GM19372 (cell line): ENCODE results near the gene LRRK1.

Experiments
- ATAC-seq: cut with Tn5 transposase; IDR thresholded peaks from one replicate; pipeline ENCODE4 v1.9.1; 2021; ENCODE audit warnings: mild to moderate bottlenecking, low read depth, moderate library complexity; ENCODE audit not compliant: unreplicated experiment

LRRK1 gene

DNA sequence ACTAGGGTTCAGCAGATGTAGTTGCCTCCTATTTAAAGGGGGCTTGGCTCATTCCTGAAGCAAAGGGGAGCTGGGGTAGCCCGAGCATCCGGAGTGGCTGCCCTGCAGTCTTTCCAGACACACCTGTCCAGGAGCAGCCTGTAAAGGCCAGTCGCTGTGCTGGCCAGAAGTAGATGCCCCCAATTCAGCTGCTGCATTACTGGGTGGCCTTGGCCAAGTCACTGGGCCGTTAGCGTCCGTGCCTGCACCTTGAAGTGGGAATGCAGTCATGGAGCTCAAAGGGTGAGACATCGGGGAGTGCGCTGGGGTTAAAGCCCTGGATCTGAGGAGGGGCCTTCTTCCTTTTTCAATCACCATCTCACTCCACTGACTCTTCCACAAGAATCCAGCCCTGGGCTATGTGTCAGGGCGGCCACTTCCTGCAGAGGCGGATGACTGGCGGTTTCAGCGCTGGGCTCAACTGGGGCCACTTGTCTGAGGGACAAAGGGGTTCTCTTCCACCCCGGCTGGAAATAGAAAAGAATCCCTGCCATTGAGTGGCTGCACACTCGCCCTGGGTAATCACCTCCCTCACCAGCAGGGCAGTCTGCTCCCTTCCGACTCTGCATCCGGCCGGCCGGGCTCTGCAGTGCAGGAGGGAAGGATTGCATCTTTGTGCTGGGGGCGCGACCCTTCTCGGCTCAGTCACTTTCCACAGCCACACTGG is 27.7 kb upstream of the LRRK1 start:
- ATAC-seq, result no peak

DNA sequence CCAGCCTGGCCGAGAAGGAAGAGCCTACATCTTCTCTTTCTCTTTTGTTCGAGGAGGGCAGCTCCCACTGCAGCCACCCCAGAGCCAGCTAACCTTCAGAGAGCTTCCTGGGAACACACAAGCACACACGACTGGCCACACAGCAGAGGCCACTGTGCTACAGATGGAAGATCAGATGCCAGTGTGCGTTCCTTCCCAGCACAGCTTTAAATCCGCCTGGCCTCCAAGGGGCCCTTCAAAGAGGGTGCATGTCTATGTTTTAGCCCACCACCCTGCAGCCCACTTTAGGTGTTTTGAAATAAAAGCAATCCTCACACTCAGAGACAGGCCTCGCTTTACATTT is 27.2 kb upstream of the LRRK1 start:
- no peak for ATAC-seq

DNA sequence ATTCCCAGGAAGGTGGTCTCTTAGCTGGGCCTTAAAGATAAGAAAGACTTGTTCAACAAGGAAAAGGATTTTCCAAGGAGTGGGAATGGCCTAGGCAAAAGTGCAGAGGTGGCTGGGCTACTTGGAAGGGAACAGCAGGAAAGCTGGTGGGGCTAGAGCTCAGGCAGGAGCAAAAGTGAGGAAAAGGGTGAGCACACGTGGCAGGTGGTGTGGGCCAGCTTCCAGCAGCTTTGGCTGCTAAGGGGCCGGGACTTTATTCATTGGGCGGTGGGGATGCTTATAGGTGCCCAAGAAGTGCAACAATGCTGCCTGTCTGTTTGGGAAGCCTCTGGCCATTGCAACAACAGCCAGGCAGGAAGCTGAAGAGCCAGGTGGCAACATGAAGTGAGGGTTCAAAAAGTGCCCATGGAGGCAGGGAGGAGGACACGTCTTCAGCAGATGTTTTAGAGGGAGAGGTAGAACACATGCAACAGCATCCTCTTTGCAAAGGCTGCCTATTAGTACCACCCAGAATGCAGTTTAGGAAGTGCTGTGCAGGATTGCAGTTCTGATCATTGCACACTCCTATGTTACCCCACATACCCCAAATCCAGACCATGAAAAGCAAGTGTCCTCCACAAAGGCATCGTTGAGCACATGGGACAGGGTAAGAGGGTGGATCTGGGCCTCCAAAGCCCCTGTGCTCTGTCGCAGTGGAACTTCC is 25.7 kb upstream of the LRRK1 start:
- ATAC-seq, result no peak

DNA sequence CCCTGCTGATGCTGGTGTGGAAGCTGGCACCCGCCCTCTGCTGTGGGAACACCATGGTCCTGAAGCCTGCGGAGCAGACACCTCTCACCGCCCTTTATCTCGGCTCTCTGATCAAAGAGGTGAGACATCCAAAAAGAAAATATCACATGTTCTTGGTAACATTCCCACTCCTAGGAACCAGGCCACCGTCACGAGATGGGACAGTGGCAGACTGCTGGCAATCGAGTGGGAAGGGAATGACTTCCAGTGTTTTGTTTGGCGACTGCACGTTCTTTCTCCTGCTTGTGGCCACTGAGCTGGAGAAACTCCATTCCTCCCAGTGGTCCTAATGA is 25.2 kb upstream of the LRRK1 start:
- ATAC-seq, result no peak

DNA sequence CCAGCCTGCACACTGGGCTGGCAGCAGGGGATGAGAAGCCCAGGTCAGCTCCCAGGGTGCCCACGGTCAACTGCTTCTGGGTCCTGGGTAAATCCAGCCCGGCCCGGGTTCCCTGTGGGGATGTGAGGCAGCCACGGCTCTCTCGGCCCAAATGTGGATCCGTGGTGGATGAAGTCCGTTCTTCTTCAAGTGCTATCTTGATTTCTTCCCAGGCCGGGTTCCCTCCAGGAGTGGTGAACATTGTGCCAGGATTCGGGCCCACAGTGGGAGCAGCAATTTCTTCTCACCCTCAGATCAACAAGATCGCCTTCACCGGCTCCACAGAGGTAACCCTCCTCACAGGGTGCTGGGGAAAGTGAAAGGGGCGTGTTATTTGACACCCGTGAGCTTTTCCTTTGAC is 23.4 kb upstream of the LRRK1 start:
- ATAC-seq, result no peak

DNA sequence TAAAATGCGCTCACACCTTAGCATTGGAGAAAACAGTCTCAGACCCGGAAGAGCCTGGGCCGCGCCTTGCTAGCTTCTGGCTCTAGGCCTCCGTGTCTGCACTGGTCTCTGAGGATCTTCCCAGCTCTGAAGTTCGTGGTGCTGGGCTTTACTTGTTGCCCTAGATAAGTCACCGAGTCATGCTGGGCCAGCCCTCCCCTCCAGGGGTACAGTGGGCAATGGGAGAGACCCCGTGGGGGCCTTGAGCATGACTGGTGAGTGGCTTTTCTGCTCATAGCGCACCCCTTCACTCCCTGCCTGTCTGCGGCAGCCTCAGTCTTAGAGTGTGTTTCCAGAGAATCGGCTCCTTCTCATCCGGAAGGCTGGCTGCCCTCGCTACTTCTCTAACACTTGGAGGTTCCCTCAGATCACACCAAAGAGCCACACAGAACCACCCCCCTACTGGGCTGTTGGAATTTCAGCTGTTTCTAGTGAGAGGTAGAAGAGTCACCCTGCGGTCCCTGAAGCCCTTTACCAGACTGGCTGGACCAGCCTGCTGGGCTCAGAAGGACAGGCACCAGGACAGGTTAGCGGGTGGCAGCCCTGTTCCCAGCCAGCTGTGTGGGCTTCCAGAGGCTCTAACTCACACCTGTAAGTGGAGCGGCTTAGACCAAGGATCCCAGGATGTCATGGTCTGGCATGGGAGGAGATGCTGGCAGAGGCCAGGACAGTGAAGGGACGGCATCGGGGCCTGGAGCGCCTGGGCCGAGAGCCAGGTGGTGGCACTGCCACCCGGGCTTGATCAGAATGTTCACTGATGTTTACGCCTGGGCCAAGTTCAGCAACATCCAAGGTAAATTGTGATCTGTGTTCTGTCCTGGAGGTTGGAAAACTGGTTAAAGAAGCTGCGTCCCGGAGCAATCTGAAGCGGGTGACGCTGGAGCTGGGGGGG is 21.7 kb upstream of the LRRK1 start:
- ATAC-seq, result no peak

- no peak for ATAC-seq
These were observed 21.0 kb upstream of the LRRK1 start for GRCh38 chr15:100898152-100898490.

GRCh38 chr15:100898661-100899462 is 20.3 kb upstream of the LRRK1 start:
- no peak for ATAC-seq

- no peak for ATAC-seq
These were observed 19.6 kb upstream of the LRRK1 start for GRCh38 chr15:100899601-100900000.

DNA sequence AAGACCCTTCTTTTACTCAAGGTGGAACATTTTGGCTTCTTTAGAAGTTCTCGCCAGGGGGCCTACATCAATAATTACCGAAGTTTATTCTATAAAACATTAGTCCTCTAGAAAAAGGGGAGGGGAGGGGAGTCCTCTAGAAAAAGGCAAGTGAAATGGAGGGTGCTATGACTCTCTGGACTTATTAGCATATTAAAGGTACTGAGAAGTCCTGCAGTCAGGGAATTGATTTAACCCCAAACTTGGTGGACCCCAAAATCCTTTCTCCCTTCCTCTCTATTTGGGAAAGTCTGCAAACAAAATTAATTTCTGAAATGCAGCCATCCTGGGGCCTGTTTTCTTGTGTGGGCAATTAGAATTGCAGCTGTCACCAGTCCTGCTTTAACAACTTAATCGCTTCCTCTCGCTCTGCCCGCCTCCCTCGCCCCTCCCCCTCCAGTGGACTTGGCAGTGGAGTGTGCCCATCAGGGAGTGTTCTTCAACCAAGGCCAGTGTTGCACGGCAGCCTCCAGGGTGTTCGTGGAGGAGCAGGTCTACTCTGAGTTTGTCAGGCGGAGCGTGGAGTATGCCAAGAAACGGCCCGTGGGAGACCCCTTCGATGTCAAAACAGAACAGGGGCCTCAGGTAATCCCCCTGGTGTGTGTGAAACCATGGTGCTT is 18.9 kb upstream of the LRRK1 start:
- ATAC-seq, result no peak

GRCh38 chr15:100900795-100901169 is 18.4 kb upstream of the LRRK1 start:
- no peak for ATAC-seq

GRCh38 chr15:100901296-100901695 is 17.9 kb upstream of the LRRK1 start:
- ATAC-seq, result no peak

- no peak for ATAC-seq
These were observed 17.3 kb upstream of the LRRK1 start for GRCh38 chr15:100901702-100902435.

- no peak for ATAC-seq
These were observed 16.6 kb upstream of the LRRK1 start for GRCh38 chr15:100902436-100903167.

DNA sequence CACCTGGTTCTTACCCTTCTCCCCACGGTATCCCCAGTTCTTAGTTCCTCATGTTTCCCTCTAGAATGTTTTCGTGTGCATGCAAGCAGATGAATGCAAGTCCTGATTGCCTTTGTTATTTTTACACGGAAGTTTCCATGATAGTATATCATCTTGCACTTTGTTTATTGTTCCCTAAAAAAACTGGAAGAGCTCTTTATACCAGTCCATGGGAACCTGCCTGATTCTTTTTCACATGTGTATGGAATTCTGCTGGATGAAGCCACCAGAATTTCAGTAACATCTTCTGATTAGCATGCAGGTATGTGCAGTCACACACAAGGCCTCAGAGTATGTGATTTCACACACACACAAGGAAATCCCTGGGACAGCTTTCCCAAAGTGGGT is 16.0 kb upstream of the LRRK1 start:
- no peak for ATAC-seq

- ATAC-seq, result no peak
These were observed 13.3 kb upstream of the LRRK1 start for GRCh38 chr15:100905850-100906249.

DNA sequence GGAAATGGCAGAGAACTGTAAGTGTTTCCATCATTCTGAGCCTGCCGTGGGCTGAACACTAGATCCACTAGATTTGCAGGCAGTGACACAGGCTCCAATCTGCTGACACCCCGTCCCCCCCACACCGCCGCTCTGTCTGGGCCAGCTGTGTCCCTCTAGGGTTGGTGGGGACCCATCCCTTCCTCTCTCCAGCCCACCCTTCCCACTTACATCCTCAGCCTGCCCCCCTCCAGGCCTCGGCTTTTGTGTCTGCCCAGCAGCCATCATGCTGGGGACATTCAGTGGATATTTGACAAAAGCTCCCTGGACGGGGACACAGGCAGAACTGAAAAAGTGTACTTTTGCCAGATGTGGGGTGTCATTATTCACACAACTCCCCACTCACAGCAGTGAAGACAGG is 10.7 kb upstream of the LRRK1 start:
- no peak for ATAC-seq

- ATAC-seq, result no peak
These were observed 9.6 kb upstream of the LRRK1 start for GRCh38 chr15:100909565-100909964.
